ENCODE data around the gene CRIP3. TPM values are rescaled to one million over a fixed set of nuclear protein-coding genes. Genes with fewer than 3 reads are reported as not detected.

The CRIP3 gene
- total and polyA plus RNA-seq, 2 of the 13 experiments (the other 11 are each of a cell fraction or from before 2014, with no cell fraction given) = 6.3 to 9.3 TPM

- TF ChIP-seq SKIL (CRISPR knock-in tag; IDR thresholded peaks at IDR 0.05; ENCODE audit: borderline replicate concordance) = no peak
- no peak for TF ChIP-seq NR2F2 (IDR thresholded peaks at IDR 0.05; ENCODE audit: borderline replicate concordance, low read depth)
- TF ChIP-seq NCOR1 (IDR thresholded peaks at IDR 0.05; ENCODE audit: borderline replicate concordance, low read length) = peak; percentile 73; the same call in 1 of the 2 replicates
- no peak for TF ChIP-seq XBP1 (CRISPR knock-in tag; IDR thresholded peaks at IDR 0.05)
- TF ChIP-seq FOXO1 (CRISPR knock-in tag; IDR thresholded peaks at IDR 0.05) = peak; percentile 50; the same call in 1 of the 2 replicates
- peak; percentile 17 for TF ChIP-seq ARNT2 (CRISPR knock-in tag; IDR thresholded peaks at IDR 0.05; ENCODE audit: low read depth)
- peak; percentile 41; the same call in 1 of the 2 replicates for TF ChIP-seq TFDP1 (CRISPR knock-in tag; IDR thresholded peaks at IDR 0.05; ENCODE audit: borderline replicate concordance)
- TF ChIP-seq MBNL3 (CRISPR knock-in tag; conservative IDR thresholded peaks at IDR 0.05) = no peak
- TF ChIP-seq ZMYM4 (CRISPR knock-in tag; IDR thresholded peaks at IDR 0.05) = no peak
- TF ChIP-seq ZNF253 (CRISPR knock-in tag; IDR thresholded peaks at IDR 0.05; ENCODE audit: borderline replicate concordance) = no peak
- no peak for TF ChIP-seq ZNF382 (CRISPR knock-in tag; IDR thresholded peaks at IDR 0.05; ENCODE audit: borderline replicate concordance)
- TF ChIP-seq ZBTB33 (CRISPR knock-in tag; IDR thresholded peaks at IDR 0.05) = 0 out of 2 replicates have a peak, but pooled peaks have one; percentile 12
- peak; percentile 32; the same call in 1 of the 2 replicates for TF ChIP-seq DMAP1 (CRISPR knock-in tag; IDR thresholded peaks at IDR 0.05)
- no peak; the same call in 1 of the 2 replicates for TF ChIP-seq SP4 (CRISPR knock-in tag; IDR thresholded peaks at IDR 0.05)
- TF ChIP-seq CCDC6 (CRISPR knock-in tag; IDR thresholded peaks at IDR 0.05) = no peak
- TF ChIP-seq ZKSCAN8 (CRISPR knock-in tag; IDR thresholded peaks at IDR 0.05; ENCODE audit: borderline replicate concordance) = peak; percentile 32; the same call in 1 of the 2 replicates
- no peak for TF ChIP-seq ZNF33A (CRISPR knock-in tag; IDR thresholded peaks at IDR 0.05; ENCODE audit: borderline replicate concordance)
- TF ChIP-seq ZNF362 (CRISPR knock-in tag; IDR thresholded peaks at IDR 0.05; ENCODE audit: borderline replicate concordance) = peak; percentile 5; the same call in 1 of the 2 replicates
- TF ChIP-seq ATF1 (CRISPR knock-in tag; IDR thresholded peaks at IDR 0.05) = no peak
- TF ChIP-seq BATF2 (CRISPR knock-in tag; IDR thresholded peaks at IDR 0.05) = no peak
- TF ChIP-seq ATF6 (CRISPR knock-in tag; conservative IDR thresholded peaks at IDR 0.05) = 0 out of 2 replicates have a peak, but pooled peaks have one; percentile 44
Observed at GRCh38 chr6:43278524-43279078, 30.0 kb downstream of the CRIP3 start (continued).
